ENCODE results near the gene FBXO24. TPM values are rescaled to one million over a fixed set of nuclear protein-coding genes. Genes with fewer than 3 reads are reported as not detected.

FBXO24 gene
- total and polyA plus RNA-seq, 10 of the 15 experiments (the other 5 are each of a cell fraction or from before 2014, with no cell fraction given): 0.11 to 0.96 (median 0.27) TPM; not detected in 4

- TF ChIP-seq SMAD1 (IDR thresholded peaks at IDR 0.05; ENCODE audit: low read depth, partially characterized antibody) (no peak), CREB1 (IDR thresholded peaks at IDR 0.05; ENCODE audit: low read depth) (peak; percentile 32; the same call in 1 of the 2 replicates), USF1 (IDR thresholded peaks at IDR 0.05; ENCODE audit: borderline replicate concordance, extremely low read length, insufficient read depth, low read depth, low read length) (peak; percentile 56), SRF (IDR thresholded peaks at IDR 0.05; ENCODE audit: low read depth in 2 of 2, low read length in 2 of 2) (no peak), SIX5 (IDR thresholded peaks at IDR 0.05; ENCODE audit: low read depth, low read length, severe bottlenecking) (no peak), YY1 (IDR thresholded peaks at IDR 0.05; ENCODE audit: low read depth, low read length) (no peak), NBN (IDR thresholded peaks at IDR 0.05) (no peak)
These were observed 17.0 kb upstream of the FBXO24 start (continued) for GRCh38 chr7:100568896-100569844.

- intact Hi-C loops (cut with micrococcal nuclease; ENCODE audit: unreplicated experiment): no loop called here
- Histone ChIP-seq H3K4me1 (ENCODE audit: control insufficient read depth, insufficient read depth, low read length) (peaks cover 30% of the 10 kb centered on the region), H3K4me2 (ENCODE audit: control insufficient read depth, insufficient read depth) (no peak overlapping the region), H3K36me3 (ENCODE audit: control insufficient read depth in 2 of 2, insufficient read depth in 2 of 2, low read length in 1 of 2) (peaks cover 2 to 8% of the 10 kb centered on the region in 2 experiments; a peak in 3 of 4 replicates), H3K27ac (ENCODE audit: control insufficient read depth, insufficient read depth) (no peak overlapping the region), H3K27me3 (replicated peaks in 1 of 2; ENCODE audit: control insufficient read depth in 2 of 2, insufficient read depth in 2 of 2, low read length in 1 of 2) (no peaks in the 10 kb centered on the region), H3K9ac (ENCODE audit: control insufficient read depth, insufficient read depth, low read length) (no peak overlapping the region), H3K79me2 (ENCODE audit: control insufficient read depth, insufficient read depth, low read length) (no peaks in the 10 kb centered on the region), H4K20me1 (ENCODE audit: control insufficient read depth, insufficient read depth) (no peaks in the 10 kb centered on the region), H2AFZ (ENCODE audit: control insufficient read depth, low read depth, low read length) (no peak overlapping the region), H3K9me3 (replicated peaks; ENCODE audit: control insufficient read depth, insufficient read depth, low read length) (no peaks in the 10 kb centered on the region), H3K4me3 (no peak overlapping the region)
- SMC1A ChIA-PET (ENCODE audit: uncharacterized antibody, unreplicated experiment): interaction anchor here (0.9 to 1.4 kb wide), 3 partner anchors 12 to 97 kb away, joined by 3 to 4 read pairs (median 3); no protein-coding TSS in a partner anchor
- 0 out of 2 replicates have a peak, but pooled peaks have one; percentile 15 for TF ChIP-seq POLR2AphosphoS2 (IDR thresholded peaks at IDR 0.05; ENCODE audit: low read depth, low read length)
- no peak for TF ChIP-seq FOXK2 (IDR thresholded peaks at IDR 0.05)
- TF ChIP-seq RFX5 (IDR thresholded peaks at IDR 0.05; ENCODE audit: low read depth, low read length): no peak
- TF ChIP-seq KLF5 (IDR thresholded peaks at IDR 0.05; ENCODE audit: partially characterized antibody): no peak
- TF ChIP-seq POLR2A (IDR thresholded peaks at IDR 0.05; ENCODE audit: low read depth, low read length): peak; percentile 60; the same call in 1 of the 2 replicates
- TF ChIP-seq, protein P1, sequence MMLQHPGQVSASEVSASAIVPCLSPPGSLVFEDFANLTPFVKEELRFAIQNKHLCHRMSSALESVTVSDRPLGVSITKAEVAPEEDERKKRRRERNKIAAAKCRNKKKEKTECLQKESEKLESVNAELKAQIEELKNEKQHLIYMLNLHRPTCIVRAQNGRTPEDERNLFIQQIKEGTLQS (IDR thresholded peaks at IDR 0.05; ENCODE audit: borderline replicate concordance, extremely low read depth, low read depth, low read length): no peak
- no peak for TF ChIP-seq TCF12 (IDR thresholded peaks at IDR 0.05; ENCODE audit: low read depth, low read length)
- TF ChIP-seq ZNF207 (IDR thresholded peaks at IDR 0.05; ENCODE audit: borderline replicate concordance): no peak
- no peak for ATAC-seq
- no peak for FAIRE-seq
- no peak for DNase-seq (ENCODE audit: low read depth, low spot score)
- RAD21 ChIA-PET (ENCODE audit: unreplicated experiment): interaction anchor here (0.5 to 0.6 kb wide), 2 partner anchors 15 to 122 kb away, joined by 3 read pairs; partner anchors contain the start of genes FBXO24 and LRCH4
- CTCF ChIA-PET: interaction anchor here (1.1 to 1.9 kb wide), 6 partner anchors 11 to 134 kb away, joined by 3 to 6 read pairs (median 3); partner anchors contain the start of genes FBXO24 and LRCH4
- POLR2A ChIA-PET: interaction anchor here (1.0 to 1.3 kb wide), 2 partner anchors 13 to 154 kb away, joined by 3 to 4 read pairs; no protein-coding TSS in a partner anchor
- no TSS peak for BruUV-seq (replicated peaks)
- 88% methylated on average over 26 of the region's 26 CpGs for WGBS (ENCODE audit: insufficient coverage, insufficient replicate concordance, low lambda C conversion rate, missing lambda C conversion rate)
- in situ Hi-C loops (cut with MboI): no loop called here
These were observed 14.9 kb upstream of the FBXO24 start for GRCh38 chr7:100570954-100571828.

All from GM12878 (cell line).